ENCODE results near the gene KCNF1.

The KCNF1 gene

DNA sequence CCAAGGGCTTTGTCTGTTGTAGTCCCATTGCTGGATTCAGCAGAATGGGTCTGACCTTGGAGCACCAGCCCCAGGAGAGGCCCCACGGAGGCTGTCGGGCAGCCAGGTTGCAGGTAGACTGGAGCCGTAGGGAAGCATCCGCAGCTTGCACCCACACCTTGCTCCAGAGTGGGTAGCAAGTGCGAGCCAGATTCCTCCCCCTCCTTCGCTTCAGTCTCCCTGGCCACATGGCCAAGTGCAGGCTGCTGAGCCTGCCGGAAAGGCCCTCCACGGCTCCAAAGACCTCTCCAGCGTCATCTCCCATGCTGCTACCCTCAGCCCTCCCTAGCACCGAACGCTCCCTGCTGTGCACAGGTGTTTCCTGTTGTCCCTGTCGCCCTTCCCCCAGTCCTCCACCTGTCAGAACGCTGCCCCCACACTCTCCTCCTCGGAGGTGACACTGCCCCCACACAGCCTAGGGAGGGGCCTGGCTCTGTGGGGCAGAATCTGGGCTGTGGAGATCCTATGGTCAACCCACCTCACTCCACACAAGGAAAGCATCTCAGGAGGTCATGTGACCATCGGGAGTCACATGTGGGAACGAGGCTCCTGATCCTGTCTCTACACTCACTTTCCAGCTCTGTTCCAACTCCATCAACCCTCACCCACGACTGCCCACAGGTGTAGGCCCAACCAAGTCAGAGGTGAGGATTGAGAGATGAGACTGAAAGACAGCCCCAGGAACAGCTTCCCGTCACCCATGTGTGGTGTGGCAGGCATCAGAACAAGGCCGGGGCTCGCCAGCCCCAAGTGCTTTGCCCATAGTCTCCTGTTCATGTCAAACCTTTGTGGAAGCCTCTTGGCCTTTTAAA, 8.3 kb downstream of the KCNF1 start:
- no peak for DNase-seq (ENCODE audit: low read depth)

DNA sequence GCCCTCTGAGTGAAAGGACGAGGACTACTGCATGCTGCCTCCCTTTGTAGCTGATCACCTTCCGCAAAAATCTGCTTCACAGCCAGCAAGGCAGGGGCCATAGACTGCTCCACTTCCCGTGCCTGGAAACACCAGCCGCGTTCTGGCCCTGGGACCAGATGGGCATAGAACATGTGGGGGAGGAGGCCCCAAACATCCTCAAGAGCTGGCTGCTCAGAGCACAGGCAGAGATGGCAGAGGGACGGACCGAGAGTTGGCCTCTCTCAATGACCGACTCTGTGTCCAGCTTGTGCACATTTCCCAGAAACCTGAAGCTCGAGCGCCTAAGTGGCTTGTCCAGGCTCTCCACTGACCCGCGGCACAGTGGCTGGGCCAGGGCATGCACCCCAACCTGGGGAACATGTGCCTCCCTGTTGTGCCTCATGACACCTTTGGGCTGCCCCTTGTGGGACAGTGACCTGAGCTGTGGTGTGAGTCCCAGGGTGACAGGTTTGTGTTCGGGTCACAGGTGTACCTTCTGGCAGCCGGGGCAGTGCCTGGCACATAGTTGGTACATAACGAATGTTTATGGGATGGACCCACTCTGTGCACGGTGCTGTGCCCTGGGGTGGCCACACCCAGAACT, 9.1 kb downstream of the KCNF1 start:
- no peak for DNase-seq (ENCODE audit: low read depth)

DNA sequence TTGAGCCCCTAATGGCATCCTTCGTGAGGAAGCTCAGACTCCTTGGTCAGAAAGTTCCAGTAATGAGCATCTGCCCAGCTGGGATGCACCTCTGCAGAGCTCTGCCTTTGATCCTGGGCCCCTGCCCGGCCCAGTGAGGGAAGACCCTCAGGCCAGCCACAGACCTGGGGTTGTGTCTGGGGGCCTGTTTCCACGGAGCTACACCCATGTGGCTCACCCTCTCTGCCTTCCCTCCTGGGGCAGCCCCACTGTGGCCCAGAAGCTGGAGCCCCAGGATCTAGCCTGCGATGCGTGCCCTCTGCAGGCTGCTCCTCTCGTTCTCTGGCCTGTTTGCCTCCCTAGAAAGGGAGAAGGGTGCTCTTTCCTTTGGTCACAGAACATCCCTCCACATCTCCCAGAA, 9.8 kb downstream of the KCNF1 start:
- DNase-seq (ENCODE audit: low read depth): no peak

DNA sequence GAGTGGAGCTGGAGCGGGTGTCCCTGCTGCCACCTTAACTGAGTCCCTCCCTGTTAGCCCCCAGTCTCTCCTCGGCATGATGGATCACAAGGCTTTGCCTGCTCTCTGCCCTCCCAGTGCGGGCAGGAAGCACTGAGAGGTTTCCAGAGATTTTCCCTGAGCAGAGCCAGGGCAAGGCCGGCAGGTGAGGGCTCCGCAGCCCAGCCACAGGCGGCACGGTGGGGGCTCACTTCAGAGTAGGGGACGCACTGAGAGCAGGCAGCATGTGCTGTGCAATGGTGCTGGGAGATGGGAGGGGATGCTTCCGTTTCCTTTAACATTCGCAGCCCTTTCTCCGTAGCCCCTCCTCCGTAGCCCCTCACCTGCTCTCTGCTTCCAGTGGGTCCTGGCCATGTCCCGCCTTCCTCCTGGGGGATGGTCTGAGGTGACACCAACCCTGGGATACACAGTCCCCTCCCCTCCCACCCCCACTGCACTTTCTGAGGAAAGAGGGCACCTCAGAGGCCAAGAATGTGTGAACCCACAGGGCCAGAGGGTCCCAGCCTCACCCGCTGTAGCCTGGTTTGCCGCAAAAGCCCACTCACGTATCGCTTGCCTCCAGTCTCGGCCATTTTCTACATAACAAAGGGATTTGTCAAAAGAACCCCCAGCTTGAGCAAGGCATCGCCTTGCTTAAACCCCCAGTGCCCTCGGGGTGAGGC, 10.7 kb downstream of the KCNF1 start:
- DNase-seq (ENCODE audit: low read depth): no peak

DNA sequence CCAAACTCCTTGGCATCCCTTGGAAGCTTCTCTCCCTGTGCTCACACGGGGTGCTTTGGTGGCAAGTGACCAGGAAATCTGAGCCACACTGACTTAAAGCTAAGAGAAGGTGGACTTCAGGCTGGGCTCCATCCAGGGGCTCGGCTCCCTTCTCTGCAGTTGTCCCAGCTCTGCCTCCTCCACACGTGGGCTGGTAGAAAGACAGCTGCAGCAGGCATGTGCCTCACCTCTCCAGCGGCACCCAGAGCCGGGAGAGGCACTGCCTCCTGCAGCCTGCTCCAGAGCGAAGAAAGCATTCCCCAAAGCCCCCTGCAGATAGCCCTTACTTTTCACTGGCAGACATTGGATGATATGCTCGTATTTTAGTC, 11.3 kb downstream of the KCNF1 start:
- no peak for DNase-seq (ENCODE audit: low read depth)

DNA sequence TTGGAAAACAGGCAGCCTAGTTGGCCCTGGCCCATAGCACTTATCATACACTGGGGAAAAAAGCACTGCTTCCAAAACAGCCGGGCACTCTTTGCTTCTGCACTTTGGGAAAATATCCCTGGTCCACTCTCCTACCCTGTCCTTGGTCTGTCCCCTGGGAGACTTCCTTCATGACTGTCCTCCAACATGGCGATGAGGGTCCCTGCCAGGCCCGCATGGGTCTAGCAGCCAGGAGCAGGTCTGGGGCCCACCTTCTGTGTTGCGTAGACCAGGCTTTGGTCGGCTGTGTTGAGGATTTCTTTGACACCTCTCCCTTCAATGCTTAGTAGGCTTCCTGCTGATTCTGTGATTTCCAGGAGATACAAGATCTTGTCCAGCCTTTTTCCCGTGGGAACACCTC, 12.2 kb downstream of the KCNF1 start:
- DNase-seq (ENCODE audit: low read depth): no peak

DNA sequence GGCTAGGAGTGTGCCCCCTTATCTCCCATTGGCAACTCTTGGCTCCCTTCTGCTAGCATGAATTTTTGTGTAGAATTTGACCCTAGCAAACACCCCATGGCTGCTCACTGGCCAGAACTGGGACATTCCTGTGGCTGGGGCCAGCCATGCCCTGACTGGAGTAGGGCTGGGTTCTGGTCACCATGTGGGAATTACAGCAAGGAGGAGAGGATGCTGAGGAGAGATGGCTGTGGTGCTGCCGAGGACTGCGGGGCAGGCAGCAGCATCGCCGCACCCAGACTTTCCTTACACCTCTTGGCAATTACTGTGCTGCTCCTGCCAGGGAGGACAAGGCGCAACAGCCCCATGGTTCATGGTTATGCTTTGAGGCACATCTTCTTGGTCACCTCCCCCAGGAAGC, 12.7 kb downstream of the KCNF1 start:
- no peak for DNase-seq (ENCODE audit: low read depth)

DNA sequence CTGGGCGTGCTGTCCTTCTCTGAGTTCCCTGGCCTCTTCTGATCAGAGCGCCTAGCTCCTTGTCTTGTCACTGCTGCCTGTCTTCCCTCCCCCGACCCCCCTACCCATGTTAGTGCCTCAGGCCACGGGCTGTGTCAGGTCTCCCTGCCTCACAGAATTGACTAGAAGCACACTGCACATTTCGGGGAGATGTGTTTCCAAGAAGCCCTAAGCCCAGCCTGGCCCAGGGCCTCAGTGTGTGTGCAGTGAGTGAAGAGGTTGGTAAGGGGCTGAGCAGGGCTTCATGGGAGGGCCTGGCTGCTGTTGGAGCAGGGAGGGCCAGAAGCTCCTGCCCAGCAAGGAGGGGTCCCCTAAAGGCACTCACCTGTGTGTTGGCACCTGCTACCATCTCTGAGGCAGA, 13.1 kb downstream of the KCNF1 start:
- DNase-seq (ENCODE audit: low read depth): no peak

DNA sequence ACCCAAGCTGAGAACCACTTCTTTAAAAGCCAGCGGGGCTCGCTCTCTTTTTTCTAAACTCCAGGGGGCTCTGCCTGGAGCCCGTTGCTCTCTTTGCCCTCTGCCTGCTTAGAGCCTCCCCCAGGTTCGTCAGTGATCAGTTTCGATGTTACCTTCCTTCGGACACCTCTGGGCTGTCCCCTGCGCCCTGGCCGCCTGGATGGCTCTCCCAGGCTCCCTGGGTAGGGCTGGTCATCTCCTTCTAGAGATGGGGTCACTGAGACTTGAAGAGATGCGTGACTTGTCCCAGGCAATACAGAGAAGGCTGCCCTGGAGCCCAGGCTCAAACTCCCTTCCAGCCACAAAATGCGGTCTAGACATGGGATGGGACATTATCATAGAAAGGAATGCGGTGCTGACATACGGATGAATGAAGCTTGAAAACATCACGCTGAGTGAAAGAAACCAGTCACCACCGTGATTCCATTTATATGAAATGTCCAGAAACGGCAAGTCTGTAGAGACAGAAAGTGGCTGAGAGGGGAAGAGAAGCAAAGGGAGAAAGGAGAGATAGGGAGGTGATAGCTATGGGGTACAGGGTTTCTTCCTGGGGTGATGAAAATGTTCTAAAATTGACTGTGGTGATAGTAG, 14.6 kb downstream of the KCNF1 start:
- DNase-seq (ENCODE audit: low read depth): no peak

DNA sequence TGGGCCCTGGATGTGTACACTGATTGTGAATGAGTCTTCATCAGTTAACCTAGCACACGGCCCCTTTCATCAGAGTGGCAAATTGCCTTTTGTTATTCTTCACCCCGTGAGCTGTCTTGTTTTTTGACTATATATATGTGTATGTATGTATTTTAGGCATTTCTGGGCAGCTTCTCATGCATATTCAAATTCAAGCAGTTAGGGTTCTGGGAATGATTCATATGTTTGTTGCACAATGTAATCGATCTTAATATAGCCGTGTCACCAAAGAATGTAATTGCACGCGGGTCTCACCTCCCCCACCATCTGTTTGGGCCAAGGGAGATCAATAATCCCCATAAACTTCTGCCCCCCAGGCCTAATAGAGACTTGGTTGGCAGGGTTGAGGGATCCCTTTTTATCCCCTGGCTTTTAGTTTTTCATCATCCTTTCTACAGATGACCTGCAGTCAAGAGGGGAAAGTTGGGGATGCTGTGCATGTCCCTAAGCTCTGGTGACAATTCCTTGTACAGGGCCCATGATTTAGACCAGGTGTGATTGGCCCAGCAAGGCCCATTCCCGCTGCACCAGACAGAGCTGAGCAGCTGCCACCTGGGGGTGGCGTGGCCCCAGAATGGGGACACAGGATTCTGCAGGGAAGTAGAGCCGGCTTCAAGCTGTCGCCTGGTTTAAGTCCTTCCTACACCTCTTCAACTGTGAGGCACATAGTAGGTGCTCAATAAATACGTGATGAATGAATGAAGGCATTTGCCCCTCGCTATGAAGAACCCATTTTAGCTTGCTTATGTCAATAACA, 19.2 kb downstream of the KCNF1 start:
- DNase-seq (ENCODE audit: low read depth): no peak

DNA sequence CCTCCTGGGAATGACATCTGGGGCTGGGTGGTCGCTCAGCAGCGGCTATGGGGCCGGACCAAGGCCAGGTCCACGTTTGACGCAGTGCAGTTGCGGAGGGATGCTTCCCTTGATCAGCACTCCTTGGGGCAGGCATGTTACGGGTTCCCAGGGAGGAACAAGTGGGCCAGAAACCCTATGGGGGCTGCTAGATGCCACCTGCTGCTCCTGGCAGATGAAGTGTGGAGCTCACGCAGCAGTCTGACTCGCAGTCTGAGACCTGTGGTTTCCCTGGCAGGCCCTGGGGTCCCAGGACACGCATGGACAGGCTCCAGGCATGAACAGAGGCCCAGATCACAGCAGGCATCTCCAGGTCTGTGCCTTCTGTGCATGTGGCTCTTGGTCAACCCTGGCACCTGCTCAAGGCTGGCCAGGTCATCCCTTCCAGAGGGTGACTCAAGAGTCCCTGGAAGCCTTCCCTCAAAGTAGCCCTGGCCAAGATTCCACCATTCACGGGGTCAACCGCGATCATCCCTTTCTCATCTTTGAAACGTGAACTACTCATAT, 20.0 kb downstream of the KCNF1 start:
- no peak for DNase-seq (ENCODE audit: low read depth)

DNA sequence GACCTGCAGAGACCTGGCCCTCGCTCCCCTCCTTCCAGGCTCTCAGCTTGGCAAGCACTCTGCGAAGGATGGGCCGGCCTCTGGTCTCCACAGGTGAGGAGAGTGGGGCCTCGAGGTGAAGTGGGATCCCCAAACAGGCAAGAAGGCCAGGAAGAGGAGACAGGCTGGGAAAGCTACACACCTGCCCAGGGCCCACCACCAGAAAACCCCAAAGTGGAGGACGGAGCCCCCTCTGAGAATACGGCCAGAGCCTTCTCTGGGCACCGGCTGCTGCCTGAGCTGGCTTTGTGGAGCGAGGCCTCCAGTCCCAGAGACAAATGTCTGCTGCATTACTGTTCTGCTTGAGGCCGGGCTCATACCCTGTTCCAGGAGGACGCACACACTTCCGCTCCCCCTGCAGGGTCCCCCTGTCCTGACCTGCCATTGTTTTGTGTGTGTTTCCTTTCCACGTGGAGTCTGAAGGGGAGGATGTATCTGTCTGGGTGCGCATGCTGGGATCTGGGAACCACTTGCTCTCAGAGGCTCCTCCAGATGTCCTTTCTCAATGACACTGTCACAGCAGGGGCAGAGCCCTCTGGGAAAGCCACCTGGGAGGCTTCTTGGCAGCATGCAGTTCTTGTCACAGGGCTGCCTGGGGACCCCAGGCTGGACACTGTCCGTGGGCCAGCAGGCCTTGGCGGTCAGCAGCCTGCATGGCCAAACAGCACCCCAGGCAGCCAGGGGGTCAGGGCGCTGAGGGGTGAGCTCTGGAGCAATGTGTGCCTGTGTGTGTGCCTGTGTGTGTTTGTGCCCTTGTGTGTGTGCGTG, 20.8 kb downstream of the KCNF1 start:
- no peak for DNase-seq (ENCODE audit: low read depth)

DNA sequence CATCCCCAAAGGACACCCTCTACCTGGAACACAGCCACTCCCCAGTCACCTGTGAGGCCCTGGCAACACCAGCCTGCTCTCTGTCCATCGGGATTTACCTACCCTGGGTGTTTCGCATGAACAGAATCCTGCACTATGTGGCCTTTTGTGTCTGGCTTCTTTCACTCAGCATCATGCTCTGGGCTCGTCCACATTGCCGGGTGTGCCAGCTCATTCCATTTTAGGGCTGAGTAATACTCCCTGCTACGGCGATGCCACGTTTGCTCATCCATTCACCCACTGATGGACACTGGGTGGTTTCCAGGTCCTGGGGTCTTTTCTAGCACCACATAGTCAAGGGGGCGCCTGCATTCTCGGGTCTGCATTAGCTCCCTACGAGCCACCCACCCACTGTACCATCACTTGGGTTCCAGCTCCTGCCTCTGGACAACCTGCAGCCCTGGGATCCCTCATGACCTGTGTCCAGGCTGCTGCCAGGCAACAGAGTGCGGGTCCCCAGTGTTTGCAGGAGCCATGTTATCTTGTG, 22.0 kb downstream of the KCNF1 start:
- no peak for DNase-seq (ENCODE audit: low read depth)

DNA sequence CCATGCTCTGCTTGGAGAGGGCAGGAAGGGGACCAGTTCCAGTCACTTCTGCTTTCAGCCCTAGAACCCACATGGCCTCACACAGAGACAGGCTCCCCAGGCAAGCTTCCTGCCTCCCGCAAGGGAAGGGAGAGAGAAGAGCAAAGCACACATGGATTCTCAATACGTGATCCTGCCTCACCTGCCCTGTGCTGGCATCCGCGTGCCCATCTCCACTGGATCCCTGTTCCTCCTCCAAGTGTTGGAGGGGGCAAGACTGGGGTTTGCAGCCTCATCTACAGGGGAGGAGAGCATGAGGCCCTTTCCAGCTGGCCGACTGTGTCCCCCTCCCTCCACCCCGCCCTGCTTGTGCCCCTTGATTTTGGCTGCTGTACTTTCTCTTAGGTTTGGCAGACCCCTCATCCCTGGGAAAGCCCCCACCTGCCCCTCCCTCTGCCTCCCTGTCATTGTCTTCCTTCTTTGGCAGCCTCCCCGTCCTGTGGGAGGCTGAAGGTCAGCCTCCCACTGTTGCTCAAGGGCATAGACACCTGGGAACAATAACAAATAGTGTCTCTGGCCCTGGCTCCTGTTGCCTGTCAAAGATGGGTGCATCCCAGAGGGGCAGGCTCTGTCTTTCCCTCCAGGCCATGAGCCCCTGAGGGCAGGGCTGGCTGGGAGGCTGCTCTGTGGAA, 22.7 kb downstream of the KCNF1 start:
- no peak for DNase-seq (ENCODE audit: low read depth)

DNA sequence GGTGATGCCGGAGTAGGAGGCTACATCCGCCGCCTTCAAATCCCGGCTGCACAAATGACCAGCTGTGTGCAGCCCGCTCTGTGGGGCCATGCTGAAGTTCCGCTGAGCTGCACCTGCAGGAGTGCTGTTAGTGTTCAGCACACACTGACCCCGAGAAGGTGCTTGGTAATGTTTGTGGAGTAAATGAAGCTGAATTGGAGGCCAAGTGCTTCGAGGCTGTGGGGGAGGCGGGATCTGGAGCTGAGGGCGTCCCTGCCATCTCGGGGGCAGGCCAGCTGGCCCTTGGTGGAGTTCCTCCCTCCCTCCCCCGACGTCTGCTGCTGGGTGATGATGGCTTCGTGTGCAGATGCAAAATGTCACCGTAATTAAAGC, 23.2 kb downstream of the KCNF1 start:
- no peak for DNase-seq (ENCODE audit: low read depth)

DNA sequence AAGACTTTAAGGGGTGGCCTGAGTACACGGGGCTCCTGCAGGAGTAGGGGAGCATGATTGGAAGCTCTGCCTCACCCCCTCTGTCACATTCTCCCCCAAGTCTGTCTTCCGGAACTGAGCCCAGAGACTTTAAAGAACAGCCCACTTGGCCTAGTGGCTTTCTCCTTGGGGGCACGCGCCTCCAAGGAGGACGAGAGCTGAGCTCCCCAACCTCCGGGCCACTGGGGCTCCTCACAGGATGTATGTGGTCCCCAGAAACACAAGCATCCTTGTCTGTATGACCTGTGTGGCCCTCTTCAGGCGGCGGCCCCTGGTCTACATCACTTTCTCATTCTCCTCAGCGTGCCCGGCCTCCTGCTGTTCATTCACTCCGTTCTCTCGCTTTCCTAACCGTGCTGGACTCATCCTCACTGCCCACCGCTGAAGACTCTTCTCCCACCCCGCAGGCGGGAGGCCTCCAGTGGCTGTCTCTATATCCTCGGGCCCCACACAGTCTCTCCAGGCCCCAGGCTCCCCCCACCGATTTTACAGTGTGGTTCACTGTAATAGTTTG, 23.7 kb downstream of the KCNF1 start:
- no peak for DNase-seq (ENCODE audit: low read depth)

DNA sequence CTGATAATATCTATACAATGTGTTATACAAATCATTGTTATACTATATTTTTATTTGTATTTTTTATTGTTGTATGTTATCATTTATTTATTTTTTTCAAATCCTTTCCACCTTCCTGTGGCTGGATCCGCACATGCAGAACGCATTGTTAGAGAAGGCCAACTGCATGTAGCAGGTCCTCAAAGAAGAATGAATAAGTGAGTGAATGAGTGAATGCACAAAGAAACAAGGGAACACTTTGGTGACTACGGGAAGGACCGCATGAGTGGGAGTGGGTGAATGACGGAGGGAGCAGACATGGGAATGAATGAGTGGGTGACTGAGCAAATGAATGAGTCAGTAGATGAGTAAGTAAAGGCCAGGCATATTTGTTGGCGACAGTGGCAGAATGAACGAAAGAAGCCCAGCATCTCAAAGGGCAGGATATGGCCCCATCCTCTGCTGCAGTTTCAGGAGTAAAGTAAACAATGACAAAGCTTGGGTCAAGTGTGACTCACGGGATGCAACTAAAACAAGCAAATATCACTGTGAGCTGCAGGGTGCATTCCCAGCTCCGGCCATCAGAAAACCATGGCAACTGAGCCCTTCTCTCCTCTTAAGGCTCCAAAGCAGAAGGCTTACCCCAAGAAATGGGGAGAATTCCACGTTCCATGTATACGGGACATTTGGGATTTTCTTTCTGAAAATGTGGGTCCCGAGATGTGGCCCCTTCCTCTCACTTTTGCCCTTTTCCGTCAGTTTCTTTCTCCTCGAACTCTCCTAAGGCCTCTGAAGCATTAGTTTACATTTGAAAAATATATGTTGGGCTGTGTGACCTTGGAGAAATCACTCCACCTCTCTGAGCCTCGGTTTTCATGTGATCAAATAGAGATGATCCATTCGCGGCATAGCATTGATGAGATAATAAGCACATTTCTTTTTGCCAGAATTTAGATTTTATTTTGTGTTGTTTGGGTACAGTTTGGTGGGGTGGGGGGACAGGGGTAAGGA, 24.5 kb downstream of the KCNF1 start:
- peak; percentile 97 for DNase-seq (ENCODE audit: low read depth)

DNA sequence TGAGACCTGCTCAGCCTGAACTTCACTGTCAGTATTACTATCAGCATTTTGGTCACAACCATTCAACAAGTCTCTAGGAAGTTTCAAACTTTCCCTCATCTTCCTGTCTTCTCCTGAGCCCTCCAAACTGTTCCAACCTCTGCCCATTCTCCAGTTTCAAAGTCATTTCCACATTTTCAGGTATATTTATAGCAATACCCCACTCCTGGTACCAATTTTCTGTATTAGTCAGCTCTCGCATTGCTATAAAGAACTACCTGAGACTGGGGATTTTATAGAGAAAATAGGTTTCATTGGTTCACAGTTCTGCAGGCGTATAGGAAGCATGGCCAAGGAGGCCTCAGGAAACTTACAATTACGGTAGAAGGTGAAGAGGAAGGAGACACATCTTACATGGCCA, 27.3 kb downstream of the KCNF1 start:
- no peak for DNase-seq (ENCODE audit: low read depth)

DNA sequence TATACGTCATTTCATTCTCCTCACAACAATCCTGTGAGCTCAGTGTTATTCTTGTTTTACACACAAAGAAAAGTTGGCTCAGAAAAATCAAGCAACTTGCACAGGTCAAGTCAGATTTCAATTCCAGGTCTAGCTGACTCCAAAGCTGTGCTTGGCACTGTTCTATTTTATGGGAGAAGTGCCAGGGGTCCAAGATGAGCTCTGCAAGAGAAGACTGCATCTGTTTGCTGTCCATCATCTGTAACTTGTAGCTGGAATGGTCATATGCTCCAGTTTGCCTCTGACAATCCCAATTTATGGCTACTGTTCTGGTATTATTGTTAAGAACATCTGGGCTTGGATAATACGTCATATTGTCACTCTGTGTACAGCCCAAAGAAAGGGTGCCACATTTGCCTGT, 28.9 kb downstream of the KCNF1 start:
- no peak for DNase-seq (ENCODE audit: low read depth)

Measured in non-pigmented ciliary epithelial cell (primary cell).